Stomach (tissue), 4 donors: ENCODE measurements around the gene CNOT2.

Experiments used
- CTCF ChIP-seq, 7 experiments: fragments of 450-650 bp in 4 of 7; fragments of 200-600 bp in 3 of 7; sonication (generic) in 3 of 7; IDR thresholded peaks; one replicate each; pipeline ENCODE4 v1.5.1; 2016 to 2019; ENCODE audit warnings: antibody characterized with exemption in 7 of 7, control low read depth in 2 of 7, mild to moderate bottlenecking in 1 of 7
- EP300 ChIP-seq: sonication (generic); formaldehyde crosslinking; IDR thresholded peaks from one replicate; pipeline ENCODE4 v1.6.1; 2017; ENCODE audit warnings: antibody characterized with exemption
- POLR2A ChIP-seq, 4 donors: fragments of 450-650 bp; IDR thresholded peaks; one replicate each; pipeline ENCODE4 v1.6.1; 2016; ENCODE audit warnings: antibody characterized with exemption in 4 of 4, control low read depth in 2 of 4, mild to moderate bottlenecking in 1 of 4, moderate library complexity in 1 of 4

GRCh38 chr12:70314145-70314544, 70.9 kb downstream of the CNOT2 start:
- no peak for TF ChIP-seq EP300
- TF ChIP-seq CTCF (IDR thresholded peaks at IDR 0.05): no peak
- no peak for TF ChIP-seq POLR2A (IDR thresholded peaks at IDR 0.05)
